GM04503 (cell line): ENCODE results near the gene NOC2L.
"Not testable (repeated sequence)": the region's sequence is repeated elsewhere in the genome, so short reads cannot be mapped to it uniquely, and the experiment has no call there.

ENCODE experiments used
- DNase-seq: peaks from one replicate; pipeline ENCODE4 v3.0.0-alpha.2; 2012; ENCODE audit warnings: low read depth

NOC2L gene

GRCh38 chr1:993379-993995, 34.4 kb upstream of the NOC2L start:
- no peak for DNase-seq

- no peak for DNase-seq
Measured at GRCh38 chr1:992362-992761, 33.3 kb upstream of the NOC2L start.

GRCh38 chr1:991895-992294, 32.8 kb upstream of the NOC2L start:
- no peak for DNase-seq

GRCh38 chr1:991275-991674, 32.2 kb upstream of the NOC2L start:
- DNase-seq, result not testable (repeated sequence)

GRCh38 chr1:988061-988460, 29.0 kb upstream of the NOC2L start:
- not testable (repeated sequence) for DNase-seq

- no peak for DNase-seq
Measured at GRCh38 chr1:985126-985525, 26.1 kb upstream of the NOC2L start.

GRCh38 chr1:984476-984814, 25.4 kb upstream of the NOC2L start:
- no peak for DNase-seq

- DNase-seq, result no peak
Measured at GRCh38 chr1:983798-984475, 24.9 kb upstream of the NOC2L start.

- no peak for DNase-seq
Measured at GRCh38 chr1:982765-983436, 23.8 kb upstream of the NOC2L start.

GRCh38 chr1:981955-982558, 23.0 kb upstream of the NOC2L start, which contains the start of gene PERM1:
Gene PERM1 (minus strand): TSS chr1:982093. CDS start chr1:981029, 1,064 bp downstream.
- no peak for DNase-seq

GRCh38 chr1:981491-981954, 22.5 kb upstream of the NOC2L start:
- no peak for DNase-seq

- DNase-seq, result no peak
Measured at GRCh38 chr1:980602-981395, 21.7 kb upstream of the NOC2L start.

- DNase-seq, result no peak
Measured at GRCh38 chr1:980137-980571, 21.1 kb upstream of the NOC2L start.

- no peak for DNase-seq
Measured at GRCh38 chr1:979744-980072, 20.7 kb upstream of the NOC2L start.

GRCh38 chr1:978835-979743, 20.0 kb upstream of the NOC2L start:
- DNase-seq, result no peak

- no peak for DNase-seq
Measured at GRCh38 chr1:978069-978834, 19.2 kb upstream of the NOC2L start.

GRCh38 chr1:976791-977190, 17.7 kb upstream of the NOC2L start:
- DNase-seq, result not testable (repeated sequence)

GRCh38 chr1:975896-976683, 17.0 kb upstream of the NOC2L start:
- no peak for DNase-seq

GRCh38 chr1:975365-975764, 16.3 kb upstream of the NOC2L start:
- no peak for DNase-seq
